ENCODE data around the gene NUAK1. TPM values are rescaled to one million over a fixed set of nuclear protein-coding genes. Genes with fewer than 3 reads are reported as not detected.

NUAK1 gene
- total RNA-seq, 1 experiment from 2014 or later: 50.3 TPM

GRCh38 chr12:106089935-106090334, 48.8 kb downstream of the NUAK1 start:
- Histone ChIP-seq H3K27me3 (ENCODE audit: control insufficient read depth, insufficient read depth, low read length) (no peaks in the 10 kb centered on the region), H3K27ac (ENCODE audit: low read length) (no peak overlapping the region), H3K4me1 (ENCODE audit: control insufficient read depth, insufficient read depth, low read length) (peaks cover 23% of the 10 kb centered on the region), H3K9me3 (ENCODE audit: control insufficient read depth, insufficient read depth, low read depth, low read length) (no peaks in the 10 kb centered on the region), H3K36me3 (ENCODE audit: control insufficient read depth, insufficient read depth, low read length) (no peaks in the 10 kb centered on the region), H3K4me3 (ENCODE audit: low read depth in 2 of 2, low read length in 2 of 2) (no peak overlapping the region)
- CTCF ChIA-PET: no interaction called here
- intact Hi-C loops (cut with micrococcal nuclease; ENCODE audit: unreplicated experiment): no loop called here
- POLR2A ChIA-PET: interaction anchor here (0.8 to 1.0 kb wide), 2 partner anchors 25 to 60 kb away, joined by 3 read pairs; no protein-coding TSS in a partner anchor
- no peak for TF ChIP-seq REST (IDR thresholded peaks at IDR 0.05; ENCODE audit: insufficient read depth in 1 of 2, low read depth in 2 of 2, low read length in 1 of 2)
- TF ChIP-seq SIN3A (IDR thresholded peaks at IDR 0.05; ENCODE audit: borderline replicate concordance, insufficient read depth, low read depth, low read length): no peak
- TF ChIP-seq POLR2AphosphoS5 (IDR thresholded peaks at IDR 0.05; ENCODE audit: low read depth, low read length): no peak
- no peak for TF ChIP-seq TCF7L2 (IDR thresholded peaks at IDR 0.05; ENCODE audit: low read depth, low read length)
- TF ChIP-seq CTCF (IDR thresholded peaks at IDR 0.05): no peak
- DNase-seq (ENCODE audit: low read depth, low spot score) (no peak), ATAC-seq (no peak)
- no TSS peak for BruUV-seq (replicated peaks)
- in situ Hi-C loops (cut with HindIII; ENCODE audit: low pct_unique_long_range_greater_than_20kb, low sequenced_read_pairs): no loop called here

GRCh38 chr12:106088811-106089485, 49.8 kb downstream of the NUAK1 start:
- POLR2A ChIA-PET: no interaction called here
- Histone ChIP-seq H3K4me3 (ENCODE audit: low read depth in 2 of 2, low read length in 2 of 2) (no peak overlapping the region), H3K27me3 (ENCODE audit: control insufficient read depth, insufficient read depth, low read length) (no peaks in the 10 kb centered on the region), H3K27ac (ENCODE audit: low read length) (peak overlapping the region; percentile 32; the same call in 1 of the 2 replicates), H3K9me3 (ENCODE audit: control insufficient read depth, insufficient read depth, low read depth, low read length) (no peaks in the 10 kb centered on the region), H3K36me3 (ENCODE audit: control insufficient read depth, insufficient read depth, low read length) (no peaks in the 10 kb centered on the region), H3K4me1 (ENCODE audit: control insufficient read depth, insufficient read depth, low read length) (peaks cover 25% of the 10 kb centered on the region)
- CTCF ChIA-PET: no interaction called here
- no peak for TF ChIP-seq SIN3A (IDR thresholded peaks at IDR 0.05; ENCODE audit: borderline replicate concordance, insufficient read depth, low read depth, low read length)
- TF ChIP-seq POLR2AphosphoS5 (IDR thresholded peaks at IDR 0.05; ENCODE audit: low read depth, low read length): no peak
- TF ChIP-seq REST (IDR thresholded peaks at IDR 0.05; ENCODE audit: insufficient read depth in 1 of 2, low read depth in 2 of 2, low read length in 1 of 2): no peak
- TF ChIP-seq TCF7L2 (IDR thresholded peaks at IDR 0.05; ENCODE audit: low read depth, low read length): no peak
- TF ChIP-seq CTCF (IDR thresholded peaks at IDR 0.05): no peak
- no TSS peak for BruUV-seq (replicated peaks)
- in situ Hi-C loops (cut with HindIII; ENCODE audit: low pct_unique_long_range_greater_than_20kb, low sequenced_read_pairs): no loop called here
- DNase-seq (ENCODE audit: low read depth, low spot score) (no peak), ATAC-seq (no peak)
- intact Hi-C loops (cut with micrococcal nuclease; ENCODE audit: unreplicated experiment): no loop called here
